Fibroblast of the aortic adventitia (primary cell): ENCODE results near the gene MYRFL. TPM values are rescaled to one million over a fixed set of nuclear protein-coding genes. Genes with fewer than 3 reads are reported as not detected.

Source experiments
- DNase-seq: peaks from one replicate; pipeline ENCODE4 v3.0.0-alpha.2; 2010; ENCODE audit warnings: low read depth
- H3K4me3 ChIP-seq: 2 replicates; pipeline ENCODE4 v1.5.1; 2011; ENCODE audit warnings: low read depth, mild to moderate bottlenecking, control low read depth, low read length, moderate library complexity
- total RNA-seq: library from RNA; depleted of rRNA; stranded (reverse); fragments of >200 nt; gene quantifications from 2 replicates; pipeline ENCODE4 v1.2.3, GENCODE V29; 2012; ENCODE audit warnings: low replicate concordance
- TF ChIP-seq, protein P1 (sequence below): IDR thresholded peaks from 2 replicates; pipeline ENCODE4 v1.5.1; 2011; ENCODE audit warnings: mild to moderate bottlenecking, low read length, control low read depth, inconsistent platforms; ENCODE audit not compliant: insufficient read depth

The MYRFL gene
- total RNA-seq, 1 donor: not detected

DNA sequence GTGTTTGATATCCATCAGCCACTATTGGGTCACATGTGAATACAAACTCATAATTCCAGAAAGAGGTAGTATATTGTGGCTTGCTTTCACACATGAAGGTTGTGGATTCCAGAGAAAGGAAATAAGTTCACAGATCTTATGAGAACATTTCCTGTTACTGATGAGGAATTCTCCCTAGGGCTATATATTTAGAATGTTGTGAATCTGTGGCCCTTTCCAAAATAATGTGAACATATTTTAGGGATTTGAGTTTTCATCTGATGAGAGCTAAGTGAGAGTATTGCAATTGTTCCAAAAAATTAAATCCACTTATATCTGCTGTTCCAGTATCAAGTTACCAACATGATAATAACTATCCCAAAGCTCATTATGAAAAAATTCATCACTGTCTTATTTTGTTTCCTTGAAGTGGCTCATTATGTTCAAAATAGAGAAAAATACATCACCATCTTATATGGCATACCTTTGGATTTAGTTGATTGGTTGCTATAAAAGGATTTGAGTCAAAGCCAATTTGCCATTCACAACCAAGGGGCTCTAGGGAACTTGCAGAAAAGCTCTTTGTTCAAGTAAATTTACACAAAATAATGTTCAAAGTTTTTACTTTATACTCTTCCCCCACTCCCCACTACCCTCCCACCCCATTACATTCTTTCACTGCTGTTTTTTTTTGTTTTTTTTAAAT is 76.3 kb downstream of the MYRFL start:
- H3K4me3 ChIP-seq: no peak overlapping the region
- TF ChIP-seq, protein P1, sequence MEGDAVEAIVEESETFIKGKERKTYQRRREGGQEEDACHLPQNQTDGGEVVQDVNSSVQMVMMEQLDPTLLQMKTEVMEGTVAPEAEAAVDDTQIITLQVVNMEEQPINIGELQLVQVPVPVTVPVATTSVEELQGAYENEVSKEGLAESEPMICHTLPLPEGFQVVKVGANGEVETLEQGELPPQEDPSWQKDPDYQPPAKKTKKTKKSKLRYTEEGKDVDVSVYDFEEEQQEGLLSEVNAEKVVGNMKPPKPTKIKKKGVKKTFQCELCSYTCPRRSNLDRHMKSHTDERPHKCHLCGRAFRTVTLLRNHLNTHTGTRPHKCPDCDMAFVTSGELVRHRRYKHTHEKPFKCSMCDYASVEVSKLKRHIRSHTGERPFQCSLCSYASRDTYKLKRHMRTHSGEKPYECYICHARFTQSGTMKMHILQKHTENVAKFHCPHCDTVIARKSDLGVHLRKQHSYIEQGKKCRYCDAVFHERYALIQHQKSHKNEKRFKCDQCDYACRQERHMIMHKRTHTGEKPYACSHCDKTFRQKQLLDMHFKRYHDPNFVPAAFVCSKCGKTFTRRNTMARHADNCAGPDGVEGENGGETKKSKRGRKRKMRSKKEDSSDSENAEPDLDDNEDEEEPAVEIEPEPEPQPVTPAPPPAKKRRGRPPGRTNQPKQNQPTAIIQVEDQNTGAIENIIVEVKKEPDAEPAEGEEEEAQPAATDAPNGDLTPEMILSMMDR: no peak
- no peak for DNase-seq

DNA sequence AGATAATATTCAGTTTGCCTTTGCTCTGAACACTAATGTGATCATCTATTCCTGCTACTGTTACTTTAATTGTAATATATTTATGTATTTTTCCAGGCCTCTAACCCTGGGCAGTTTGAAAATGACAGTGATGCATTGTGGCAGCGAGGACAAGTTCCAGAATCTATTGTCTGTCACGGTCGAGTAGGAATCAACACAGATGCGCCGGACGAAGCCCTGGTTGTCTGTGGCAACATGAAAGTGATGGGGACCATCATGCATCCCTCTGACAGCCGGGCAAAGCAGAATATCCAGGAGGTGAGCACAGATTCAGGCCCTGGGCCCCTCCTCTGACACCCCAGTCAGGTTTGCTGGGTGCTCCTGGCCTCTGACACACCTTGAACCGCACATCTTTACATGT is 78.5 kb downstream of the MYRFL start:
- TF ChIP-seq, protein P1: no peak
- DNase-seq: no peak
- no peak overlapping the region for H3K4me3 ChIP-seq

DNA sequence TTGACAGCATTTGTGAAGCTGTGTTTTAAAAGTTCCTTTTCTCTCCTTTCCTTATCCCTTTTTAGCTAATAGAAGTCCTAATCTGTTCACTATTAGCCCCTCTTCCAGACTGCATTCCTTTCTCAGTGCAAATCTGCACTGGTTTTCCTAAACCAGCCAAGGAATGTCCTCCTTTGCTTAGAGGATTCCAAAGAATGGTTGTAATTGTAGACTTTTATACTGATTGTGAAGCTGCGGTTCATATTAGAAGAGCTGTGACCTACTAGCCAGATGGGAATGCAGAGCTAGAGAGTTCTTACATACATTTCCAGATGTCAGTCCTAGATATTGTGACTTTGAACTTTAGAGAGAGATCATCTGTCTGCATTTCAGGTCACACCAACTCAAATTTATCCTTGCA is 79.8 kb downstream of the MYRFL start:
- TF ChIP-seq, protein P1: no peak
- DNase-seq: peak; percentile 82
- no peak overlapping the region for H3K4me3 ChIP-seq

DNA sequence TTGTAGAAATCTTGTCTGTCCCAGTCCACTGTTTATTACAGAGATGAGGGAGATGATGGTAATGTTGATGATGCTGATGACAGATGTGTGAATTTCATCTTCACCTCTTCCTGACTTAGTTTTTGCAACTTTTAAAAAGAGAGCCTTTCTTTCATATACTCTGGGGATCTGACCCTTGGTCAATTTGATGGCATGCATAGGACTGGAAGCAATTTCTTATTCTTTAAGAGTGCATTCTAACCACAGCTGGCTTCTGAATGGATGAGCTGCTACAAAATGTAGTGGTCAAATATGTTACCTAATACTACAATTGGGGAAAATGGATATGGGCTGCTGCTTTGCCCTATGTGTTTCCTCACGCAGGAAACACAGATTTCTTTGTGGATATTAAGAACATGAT is 80.8 kb downstream of the MYRFL start:
- TF ChIP-seq, protein P1: no peak
- DNase-seq: no peak
- no peak overlapping the region for H3K4me3 ChIP-seq

DNA sequence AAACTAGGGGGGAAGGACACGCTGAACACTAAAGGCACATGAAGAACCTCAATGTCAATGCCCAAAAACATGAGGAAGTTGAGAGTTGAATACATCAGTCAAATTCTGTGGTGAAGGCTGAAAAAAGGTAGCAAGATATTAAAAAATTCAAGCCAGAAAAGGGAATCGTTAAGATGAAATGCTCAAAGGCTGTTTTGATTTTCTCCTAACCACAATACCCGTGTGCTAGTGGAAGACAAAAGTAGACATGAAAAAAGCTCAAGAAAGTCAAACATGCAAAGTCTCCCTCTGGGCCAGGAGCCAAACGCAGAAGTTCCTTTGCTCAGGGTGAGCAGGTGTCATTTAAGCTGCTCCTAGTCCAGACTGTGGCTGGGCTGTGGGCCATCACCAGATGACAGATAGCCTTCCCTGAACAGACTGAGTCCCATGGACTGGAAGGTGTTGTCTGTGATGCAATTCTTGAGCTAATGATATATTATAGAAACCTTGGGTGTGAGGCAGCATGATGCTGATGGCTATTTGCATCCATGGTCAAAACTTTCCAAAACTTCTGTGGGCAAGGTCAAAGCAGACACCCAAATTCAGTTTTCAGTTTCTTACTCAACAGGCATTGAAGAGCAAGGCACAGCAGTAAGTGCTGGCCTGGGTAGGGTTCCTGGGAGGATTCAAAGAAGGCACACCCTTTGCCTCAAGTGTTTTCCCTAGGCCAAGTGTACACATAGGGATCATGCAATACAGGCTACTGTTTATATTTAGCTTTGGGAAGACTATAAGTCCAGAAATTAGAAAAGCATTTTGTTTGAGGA is 81.6 kb downstream of the MYRFL start:
- TF ChIP-seq, protein P1: no peak
- H3K4me3 ChIP-seq: no peak overlapping the region
- no peak for DNase-seq

DNA sequence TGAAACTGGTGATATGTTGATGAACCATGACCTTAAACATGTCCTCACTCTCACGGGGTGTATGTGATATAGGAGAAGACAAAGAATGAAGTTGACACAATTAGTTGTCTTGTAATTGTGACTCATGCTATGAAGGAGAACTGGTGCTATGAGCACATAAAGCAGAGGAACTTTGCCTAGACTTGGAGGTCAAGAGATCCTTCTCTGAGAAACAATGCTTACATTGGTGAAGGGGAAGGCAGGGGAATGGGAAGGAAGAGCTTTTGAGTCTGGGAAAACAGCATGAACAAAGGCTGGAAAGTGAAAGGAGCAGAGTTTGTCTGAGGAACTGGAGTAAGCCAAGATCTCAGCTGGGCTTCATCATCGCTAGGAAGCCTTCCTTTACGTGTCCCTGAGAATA is 83.2 kb downstream of the MYRFL start:
- no peak for DNase-seq
- TF ChIP-seq, protein P1: no peak
- no peak overlapping the region for H3K4me3 ChIP-seq

DNA sequence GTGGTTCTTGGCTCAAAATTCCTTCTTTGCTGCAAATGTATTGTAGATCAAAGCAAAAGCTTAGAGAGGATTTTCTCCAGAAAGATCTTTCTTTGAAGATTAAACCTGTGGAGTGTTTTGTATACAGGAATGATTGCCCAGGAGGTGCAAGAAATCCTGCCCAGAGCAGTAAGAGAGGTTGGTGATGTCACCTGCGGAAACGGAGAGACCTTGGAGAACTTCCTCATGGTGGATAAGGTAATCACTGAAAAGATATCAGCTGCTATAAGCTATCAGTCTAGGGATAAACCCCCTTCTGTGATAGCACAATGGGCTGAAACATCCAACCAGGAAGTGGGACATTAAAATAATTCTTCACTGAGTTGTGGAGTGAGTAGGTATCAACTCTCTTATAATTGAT is 85.7 kb downstream of the MYRFL start:
- H3K4me3 ChIP-seq: no peak overlapping the region
- TF ChIP-seq, protein P1: no peak
- no peak for DNase-seq
